DMS 273 treated with DMSO at 0.1 percent for 48 hours (cell line): ENCODE measurements around the gene RYR3.
A peak's percentile ranks its signal among the peaks of the same experiment; 100 is the strongest.

Source experiments
- DNase-seq: peaks from one replicate; lab custom pipeline; 2025; lab: John Stamatoyannopoulos, UW

Gene RYR3

GRCh38 chr15:33310481-33311311 lies at the start of gene RYR3:
Gene RYR3, plus strand, starts transcription at chr15:33310967. Its CDS starts 79 bp downstream, at chr15:33311046.
- DNase-seq, result no peak

GRCh38 chr15:33262306-33262705 lies 48.5 kb upstream of the RYR3 start:
- no peak for DNase-seq

- no peak for DNase-seq
Observed at GRCh38 chr15:33277689-33278088, 33.1 kb upstream of the RYR3 start.

GRCh38 chr15:33278816-33279612 lies 31.8 kb upstream of the RYR3 start:
- no peak for DNase-seq

- DNase-seq, result no peak
Observed at GRCh38 chr15:33279613-33280205, 31.1 kb upstream of the RYR3 start.

GRCh38 chr15:33282226-33283020 lies 28.3 kb upstream of the RYR3 start:
- no peak for DNase-seq

GRCh38 chr15:33283576-33283975 lies 27.2 kb upstream of the RYR3 start:
- no peak for DNase-seq

- DNase-seq, result no peak
Observed at GRCh38 chr15:33284336-33284735, 26.4 kb upstream of the RYR3 start.

GRCh38 chr15:33292717-33293307 lies 18.0 kb upstream of the RYR3 start:
- DNase-seq, result peak; percentile 10

- DNase-seq, result no peak
Observed at GRCh38 chr15:33293713-33294334, 16.9 kb upstream of the RYR3 start.

GRCh38 chr15:33296050-33296449 lies 14.7 kb upstream of the RYR3 start:
- DNase-seq, result no peak

GRCh38 chr15:33296856-33297255 lies 13.9 kb upstream of the RYR3 start:
- no peak for DNase-seq

- DNase-seq, result no peak
Observed at GRCh38 chr15:33298631-33299030, 12.1 kb upstream of the RYR3 start.

- no peak for DNase-seq
Observed at GRCh38 chr15:33304924-33305323, 5.8 kb upstream of the RYR3 start.

- no peak for DNase-seq
Observed at GRCh38 chr15:33309602-33310276, 1.0 kb upstream of the RYR3 start.

- DNase-seq, result no peak
Observed at GRCh38 chr15:33311312-33311971, 675 bp downstream of the RYR3 start.

- no peak for DNase-seq
Observed at GRCh38 chr15:33313491-33313890, 2.7 kb downstream of the RYR3 start.

- DNase-seq, result no peak
Observed at GRCh38 chr15:33314069-33314468, 3.3 kb downstream of the RYR3 start.

GRCh38 chr15:33315044-33315443 lies 4.3 kb downstream of the RYR3 start:
- no peak for DNase-seq

- DNase-seq, result no peak
Observed at GRCh38 chr15:33317896-33318295, 7.1 kb downstream of the RYR3 start.
